HFFc6 (cell line): Measurements from ENCODE around the gene TMEM219. TPM values are rescaled to one million over a fixed set of nuclear protein-coding genes. Genes with fewer than 3 reads are reported as not detected.

Experiments used
- DNase-seq: peaks from one replicate; pipeline ENCODE4 v3.0.0-alpha.2; 2018
- H3K27ac Mint-ChIP-seq: 2 replicates; pipeline ENCODE4 v1.8.0; 2020; ENCODE audit warnings: mild to moderate bottlenecking, mixed read lengths
- H3K27me3 Mint-ChIP-seq: 2 replicates; pipeline ENCODE4 v1.8.0; 2021; ENCODE audit warnings: mild to moderate bottlenecking, moderate library complexity, mixed read lengths; ENCODE audit not compliant: insufficient read depth
- H3K36me3 Mint-ChIP-seq: 2 replicates; pipeline ENCODE4 v1.8.0; 2021; ENCODE audit warnings: low read depth, mixed read lengths
- H3K4me1 Mint-ChIP-seq: 2 replicates; pipeline ENCODE4 v1.8.0; 2020; ENCODE audit warnings: low read depth, mixed read lengths
- H3K4me3 Mint-ChIP-seq: 2 replicates; pipeline ENCODE4 v1.8.0; 2020; ENCODE audit warnings: mild to moderate bottlenecking, moderate library complexity, mixed read lengths
- H3K9me3 Mint-ChIP-seq: 2 replicates; pipeline ENCODE4 v1.8.0; 2020; ENCODE audit warnings: mild to moderate bottlenecking, mixed read lengths
- total RNA-seq, 6 experiments: library from RNA; stranded (reverse); fragmentation: NEBNext Ultra II Directional; extraction: Animal tissue kit (Norgen Biotek cat#: 25700); gene quantifications; 2 replicates in 1 of 6; 3 replicates in 5 of 6; pipeline ENCODE4 v1.2.3, GENCODE V29; 2021
- TF ChIP-seq, protein P1 (sequence below): fragments of 200-600 bp; sonication (generic); IDR thresholded peaks from 2 replicates; pipeline ENCODE4 v1.5.0; 2021; ENCODE audit warnings: antibody characterized with exemption, mild to moderate bottlenecking

Gene TMEM219
- total RNA-seq, 6 experiments from 2014 or later = 105 to 122 (median 110) TPM

DNA sequence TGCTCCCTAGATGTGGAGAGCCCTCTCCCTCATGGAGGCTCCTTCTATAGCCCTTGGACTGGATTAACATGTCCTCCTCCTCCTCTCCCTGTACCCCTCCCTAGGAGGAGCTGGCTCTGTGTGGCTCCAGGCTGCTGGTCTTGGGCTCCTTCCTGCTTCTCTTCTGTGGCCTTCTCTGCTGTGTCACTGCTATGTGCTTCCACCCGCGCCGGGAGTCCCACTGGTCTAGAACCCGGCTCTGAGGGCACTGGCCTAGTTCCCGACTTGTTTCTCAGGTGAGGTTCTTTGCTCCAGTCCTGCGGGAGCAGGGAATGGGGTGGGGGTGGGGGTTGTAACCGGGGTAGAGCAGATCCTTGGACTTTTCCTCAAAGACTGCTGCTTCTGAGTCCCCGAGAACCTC is 9.4 kb downstream of the TMEM219 start:
- peaks cover 34% of the 10 kb centered on the region for H3K36me3 Mint-ChIP-seq
- DNase-seq = no peak
- H3K27ac Mint-ChIP-seq = no peak overlapping the region
- TF ChIP-seq, protein P1, sequence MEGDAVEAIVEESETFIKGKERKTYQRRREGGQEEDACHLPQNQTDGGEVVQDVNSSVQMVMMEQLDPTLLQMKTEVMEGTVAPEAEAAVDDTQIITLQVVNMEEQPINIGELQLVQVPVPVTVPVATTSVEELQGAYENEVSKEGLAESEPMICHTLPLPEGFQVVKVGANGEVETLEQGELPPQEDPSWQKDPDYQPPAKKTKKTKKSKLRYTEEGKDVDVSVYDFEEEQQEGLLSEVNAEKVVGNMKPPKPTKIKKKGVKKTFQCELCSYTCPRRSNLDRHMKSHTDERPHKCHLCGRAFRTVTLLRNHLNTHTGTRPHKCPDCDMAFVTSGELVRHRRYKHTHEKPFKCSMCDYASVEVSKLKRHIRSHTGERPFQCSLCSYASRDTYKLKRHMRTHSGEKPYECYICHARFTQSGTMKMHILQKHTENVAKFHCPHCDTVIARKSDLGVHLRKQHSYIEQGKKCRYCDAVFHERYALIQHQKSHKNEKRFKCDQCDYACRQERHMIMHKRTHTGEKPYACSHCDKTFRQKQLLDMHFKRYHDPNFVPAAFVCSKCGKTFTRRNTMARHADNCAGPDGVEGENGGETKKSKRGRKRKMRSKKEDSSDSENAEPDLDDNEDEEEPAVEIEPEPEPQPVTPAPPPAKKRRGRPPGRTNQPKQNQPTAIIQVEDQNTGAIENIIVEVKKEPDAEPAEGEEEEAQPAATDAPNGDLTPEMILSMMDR = no peak
- 0 out of 2 replicates have a peak, but pooled peaks cover 4% of the 10 kb centered on the region for H3K27me3 Mint-ChIP-seq
- peaks cover 6% of the 10 kb centered on the region; the same call in 1 of the 2 replicates for H3K9me3 Mint-ChIP-seq
- no peak overlapping the region for H3K4me3 Mint-ChIP-seq
- H3K4me1 Mint-ChIP-seq = peaks cover 24% of the 10 kb centered on the region

DNA sequence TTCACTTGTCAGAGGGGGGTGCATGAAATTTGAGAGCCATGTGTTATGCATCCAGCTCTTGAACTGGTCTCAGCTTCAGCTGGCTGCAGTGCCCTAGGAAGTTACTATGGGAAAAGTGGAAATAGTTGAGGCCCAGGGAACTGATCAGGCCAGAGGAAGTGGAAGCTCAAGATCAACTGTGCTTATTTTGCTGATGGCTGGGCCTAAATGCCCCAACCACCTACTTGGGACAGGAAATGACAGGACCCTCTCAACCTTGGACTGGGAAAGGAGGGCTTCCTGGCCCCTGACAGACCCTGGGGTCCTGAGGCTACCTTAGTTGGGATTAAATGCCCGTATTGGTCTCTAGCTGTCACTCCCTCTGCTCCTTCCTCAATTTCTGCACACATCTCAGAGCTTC is 10.6 kb downstream of the TMEM219 start:
- H3K4me1 Mint-ChIP-seq = peaks cover 34% of the 10 kb centered on the region
- no peak for DNase-seq
- no peak overlapping the region for H3K27ac Mint-ChIP-seq
- TF ChIP-seq, protein P1 = no peak
- H3K4me3 Mint-ChIP-seq = no peak overlapping the region
- H3K27me3 Mint-ChIP-seq = peaks cover 8% of the 10 kb centered on the region; the same call in 1 of the 2 replicates
- peaks cover 6% of the 10 kb centered on the region; the same call in 1 of the 2 replicates for H3K9me3 Mint-ChIP-seq
- H3K36me3 Mint-ChIP-seq = peaks cover 34% of the 10 kb centered on the region

DNA sequence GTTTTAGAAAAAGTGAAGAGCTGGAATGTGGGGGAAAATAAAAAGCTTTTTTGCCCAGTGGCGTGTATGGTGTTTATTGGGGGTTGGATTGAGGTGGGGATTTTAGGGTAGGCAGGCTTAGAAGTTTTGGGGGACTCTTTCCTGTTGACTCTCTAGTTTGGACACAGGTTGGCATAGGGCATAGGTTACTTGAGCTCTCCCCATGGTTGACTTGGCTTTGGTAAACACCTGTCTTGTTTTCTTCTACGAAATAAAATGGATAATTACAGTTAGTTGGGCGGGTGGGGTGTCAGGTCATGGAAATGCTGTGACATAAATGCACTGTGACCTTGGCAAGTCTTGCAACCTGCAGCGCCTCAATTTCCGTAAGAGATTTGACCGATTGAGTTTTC is 11.1 kb downstream of the TMEM219 start:
- Mint-ChIP-seq H3K4me3 (peak overlapping the region; percentile 93; the same call in 1 of the 2 replicates), H3K9me3 (peaks cover 6% of the 10 kb centered on the region; the same call in 1 of the 2 replicates), H3K36me3 (peaks cover 34% of the 10 kb centered on the region), H3K27me3 (peaks cover 8% of the 10 kb centered on the region; the same call in 1 of the 2 replicates), H3K27ac (peak overlapping the region; percentile 73), H3K4me1 (peaks cover 34% of the 10 kb centered on the region)
- DNase-seq = no peak
- TF ChIP-seq, protein P1 = no peak

DNA sequence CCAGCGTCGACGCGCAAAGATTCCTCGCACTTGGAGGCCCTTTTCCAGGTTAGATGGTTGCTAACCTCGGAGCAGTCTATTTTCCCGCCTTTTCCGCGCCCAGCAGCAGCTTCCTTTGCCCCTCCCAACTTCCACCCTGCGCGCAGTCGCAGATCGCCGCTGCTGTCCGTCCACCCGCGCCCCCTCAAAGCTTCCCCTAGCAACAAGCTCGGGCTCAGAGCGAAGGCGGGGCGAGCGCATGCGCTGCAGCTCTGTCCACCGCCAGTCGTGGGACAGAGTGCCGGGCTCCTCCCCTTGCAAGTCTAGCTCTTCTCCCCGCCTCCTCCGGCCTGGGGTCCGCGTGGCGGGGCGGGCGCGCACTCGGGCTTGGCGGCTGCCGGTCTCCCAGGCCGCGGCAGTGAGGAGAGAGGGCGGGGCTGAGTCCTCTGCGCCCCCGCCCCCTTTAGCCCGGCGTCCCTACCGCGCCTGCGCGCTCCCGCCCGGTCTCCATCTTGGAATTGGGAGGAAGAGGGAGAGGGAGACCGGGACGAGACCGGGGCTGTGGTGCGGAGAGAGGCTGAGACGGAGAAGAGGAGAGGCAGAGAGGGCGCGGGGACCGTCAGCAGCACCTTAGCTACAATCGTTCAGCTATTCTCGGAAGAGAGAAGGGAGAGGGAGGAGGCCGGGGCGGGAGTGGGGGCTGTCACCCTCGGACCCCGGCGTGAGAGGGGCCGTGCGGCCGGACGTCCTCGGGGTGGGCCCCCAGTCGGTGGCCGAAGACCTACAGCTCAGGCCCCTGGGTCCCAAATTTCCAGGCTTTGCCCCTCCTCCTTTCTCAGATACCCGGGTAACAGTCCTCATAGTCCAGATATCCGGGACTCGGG is 11.7 kb downstream of the TMEM219 start, which contains the start of gene TAOK2:
Gene TAOK2 (plus strand): TSS at position 485 of the 863 bp plus-strand sequence. CDS start 3,905 bp downstream, outside the sequence.
- peaks cover 8% of the 10 kb centered on the region; the same call in 1 of the 2 replicates for H3K27me3 Mint-ChIP-seq
- TF ChIP-seq, protein P1 = no peak
- peak within 1 kb of the TSS; percentile 93 for H3K4me3 Mint-ChIP-seq
- peaks cover 34% of the 10 kb centered on the region for H3K4me1 Mint-ChIP-seq
- H3K9me3 Mint-ChIP-seq = peaks cover 6% of the 10 kb centered on the region; the same call in 1 of the 2 replicates
- peak within 1 kb of the TSS; percentile 93 for H3K27ac Mint-ChIP-seq
- peak; percentile 99 for DNase-seq
- peaks cover 32% of the 10 kb centered on the region for H3K36me3 Mint-ChIP-seq

DNA sequence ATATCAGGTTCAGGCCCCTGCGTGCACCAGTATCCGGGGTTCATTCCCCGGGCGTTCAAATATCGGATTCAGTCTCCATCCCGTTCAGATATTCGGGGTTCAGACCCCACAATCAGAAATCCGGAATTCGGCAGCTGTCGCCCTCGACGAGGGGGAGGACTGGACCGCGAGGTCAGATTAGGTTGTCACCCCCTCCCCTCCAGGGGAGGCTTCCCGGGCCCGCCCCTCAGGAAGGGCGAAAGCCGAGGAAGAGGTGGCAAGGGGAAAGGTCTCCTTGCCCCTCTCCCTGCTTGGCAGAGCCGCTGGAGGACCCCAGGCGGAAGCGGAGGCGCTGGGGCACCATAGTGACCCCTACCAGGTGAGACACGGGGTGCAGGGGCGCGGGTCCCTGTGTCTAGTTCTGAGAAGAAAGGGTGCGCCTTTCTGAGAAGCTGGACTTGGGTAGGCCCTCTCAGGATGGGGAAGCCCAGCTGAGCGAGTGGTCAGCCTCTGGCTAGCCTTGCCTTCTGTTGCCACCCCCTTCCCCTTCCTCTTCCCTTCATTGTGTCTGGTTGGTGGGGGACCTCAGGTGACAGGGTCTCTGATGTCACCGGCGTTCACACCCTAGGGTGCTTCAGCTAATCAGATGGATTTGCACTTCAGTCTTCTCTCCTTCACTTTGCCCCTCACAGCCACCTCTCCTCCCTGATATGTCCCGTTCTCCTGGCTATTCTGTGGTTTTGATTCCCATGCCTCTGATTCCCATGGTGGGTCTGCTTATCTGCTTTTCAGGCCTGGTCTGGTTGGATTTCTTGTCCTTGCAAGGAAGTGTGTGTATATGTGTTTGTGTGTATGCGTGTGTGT is 12.6 kb downstream of the TMEM219 start:
- Mint-ChIP-seq H3K4me3 (peak overlapping the region; percentile 93), H3K36me3 (peaks cover 30% of the 10 kb centered on the region), H3K27me3 (peaks cover 8% of the 10 kb centered on the region; the same call in 1 of the 2 replicates), H3K9me3 (peaks cover 6% of the 10 kb centered on the region; the same call in 1 of the 2 replicates), H3K27ac (peak overlapping the region; percentile 93), H3K4me1 (peaks cover 34% of the 10 kb centered on the region)
- DNase-seq = no peak
- TF ChIP-seq, protein P1 = no peak
